SIG-M5 (cell line): ENCODE measurements around the gene APLN.

Experiments used
- DNase-seq: peaks from one replicate; lab custom pipeline; 2025; lab: John Stamatoyannopoulos, UW

APLN gene

DNA sequence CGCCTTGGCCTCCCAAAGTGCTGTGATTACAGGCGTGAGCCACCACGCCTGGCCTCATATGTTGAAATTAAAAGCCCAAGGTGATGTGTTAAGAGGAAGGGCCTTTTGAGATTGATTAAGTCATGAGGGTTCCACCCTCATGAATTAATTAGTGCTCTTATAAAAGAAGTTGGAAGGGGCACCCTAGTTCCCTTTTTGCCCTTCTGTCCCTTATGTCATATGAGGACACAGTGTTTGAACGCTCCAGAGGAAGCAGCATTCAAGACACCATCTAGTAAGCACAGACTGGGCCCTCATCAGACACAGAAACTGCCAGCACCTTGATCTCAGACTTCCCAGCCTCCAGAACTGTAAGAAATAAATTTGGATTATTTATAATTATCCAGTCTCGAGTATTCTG is 5.1 kb upstream of the APLN start:
- DNase-seq, result no peak

DNA sequence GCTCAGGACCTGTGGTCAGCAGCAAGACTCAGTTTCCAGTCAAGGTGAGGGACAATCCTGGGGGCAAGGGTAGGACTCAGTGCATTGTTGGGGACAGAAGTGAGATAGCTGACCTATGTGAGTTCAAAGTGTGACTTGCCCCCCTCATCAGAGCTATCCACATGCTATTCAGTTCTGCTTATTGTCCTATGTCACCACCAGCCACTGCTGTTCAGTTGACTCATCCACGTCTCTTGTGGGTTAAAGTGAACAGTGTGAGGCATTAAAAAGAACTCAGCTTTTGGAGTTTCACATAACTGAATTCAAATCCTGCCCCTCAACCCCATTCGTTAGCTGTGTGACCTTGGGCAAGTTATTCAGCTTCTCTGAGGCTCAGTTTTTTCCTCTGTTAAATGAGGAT is 4.4 kb upstream of the APLN start:
- no peak for DNase-seq

DNA sequence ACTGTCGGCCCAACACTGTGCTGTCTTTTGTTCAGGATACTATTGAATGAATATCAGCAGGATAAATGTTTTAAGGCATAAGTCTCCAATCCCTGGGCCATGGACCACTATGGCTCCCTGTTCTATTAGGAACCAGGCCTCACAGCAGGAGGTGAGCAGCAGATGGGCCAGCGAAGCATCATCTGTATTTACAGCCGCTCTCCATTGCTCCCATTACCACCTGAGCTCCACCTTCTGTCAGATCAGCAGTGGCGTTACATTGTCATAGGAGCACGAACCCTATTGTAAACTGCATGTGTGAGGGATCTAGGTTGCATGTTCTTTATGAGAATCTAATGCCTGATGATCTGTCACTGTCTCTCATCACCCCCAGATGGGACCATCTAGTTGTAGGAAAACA is 3.7 kb upstream of the APLN start:
- DNase-seq, result no peak

- DNase-seq, result no peak
These were observed 942 bp upstream of the APLN start for GRCh38 chrX:129655547-129656249.

- DNase-seq, result no peak
These were observed 645 bp downstream of the APLN start for GRCh38 chrX:129653971-129654651.

GRCh38 chrX:129653181-129653970 is 1.4 kb downstream of the APLN start:
- no peak for DNase-seq

GRCh38 chrX:129652565-129653169 is 2.1 kb downstream of the APLN start:
- DNase-seq, result no peak

DNA sequence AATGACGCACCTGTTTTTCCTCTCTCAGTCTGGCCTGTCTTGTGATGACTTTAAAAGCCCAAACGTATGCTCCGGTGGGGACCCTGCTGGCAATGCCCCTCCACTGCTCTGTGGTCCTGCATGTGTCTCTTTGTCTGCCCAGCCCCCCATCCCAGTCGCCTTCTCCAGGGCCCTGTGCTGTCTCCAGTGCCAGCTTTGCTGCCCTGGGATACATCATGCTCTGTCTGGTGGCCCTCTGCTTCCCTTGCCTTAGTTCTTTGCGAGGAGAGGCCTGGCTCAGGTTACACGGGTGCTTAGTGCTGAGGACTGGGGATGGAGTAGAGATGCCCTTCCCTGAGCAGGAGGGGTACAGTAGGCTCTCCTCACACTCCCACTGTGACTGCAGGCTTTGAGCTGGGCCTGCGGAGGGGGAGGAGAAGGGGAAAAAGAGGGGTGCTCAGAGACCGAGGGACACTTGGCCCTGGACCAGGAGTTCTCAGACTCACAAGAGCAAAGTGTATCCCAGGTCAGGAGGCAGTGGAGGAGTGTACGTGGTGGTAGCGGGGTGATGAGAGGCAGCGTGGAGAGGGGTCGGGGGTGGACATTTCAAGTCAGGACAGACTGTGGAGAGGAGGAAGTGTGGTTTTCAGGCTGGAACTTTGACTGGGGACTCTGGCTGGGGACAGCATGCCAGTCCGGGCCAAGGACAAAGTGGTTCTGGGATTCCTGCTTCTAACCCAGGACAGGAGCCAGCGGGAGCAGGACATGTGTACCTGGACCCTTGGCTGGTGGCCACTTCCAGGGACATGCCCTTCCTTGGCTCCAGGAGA is 2.8 kb downstream of the APLN start:
- DNase-seq, result no peak

- DNase-seq, result no peak
These were observed 3.8 kb downstream of the APLN start for GRCh38 chrX:129650821-129651510.

- no peak for DNase-seq
These were observed 4.5 kb downstream of the APLN start for GRCh38 chrX:129650183-129650689.

GRCh38 chrX:129649268-129650182 is 5.2 kb downstream of the APLN start:
- no peak for DNase-seq

GRCh38 chrX:129648514-129649267 is 6.1 kb downstream of the APLN start:
- no peak for DNase-seq

DNA sequence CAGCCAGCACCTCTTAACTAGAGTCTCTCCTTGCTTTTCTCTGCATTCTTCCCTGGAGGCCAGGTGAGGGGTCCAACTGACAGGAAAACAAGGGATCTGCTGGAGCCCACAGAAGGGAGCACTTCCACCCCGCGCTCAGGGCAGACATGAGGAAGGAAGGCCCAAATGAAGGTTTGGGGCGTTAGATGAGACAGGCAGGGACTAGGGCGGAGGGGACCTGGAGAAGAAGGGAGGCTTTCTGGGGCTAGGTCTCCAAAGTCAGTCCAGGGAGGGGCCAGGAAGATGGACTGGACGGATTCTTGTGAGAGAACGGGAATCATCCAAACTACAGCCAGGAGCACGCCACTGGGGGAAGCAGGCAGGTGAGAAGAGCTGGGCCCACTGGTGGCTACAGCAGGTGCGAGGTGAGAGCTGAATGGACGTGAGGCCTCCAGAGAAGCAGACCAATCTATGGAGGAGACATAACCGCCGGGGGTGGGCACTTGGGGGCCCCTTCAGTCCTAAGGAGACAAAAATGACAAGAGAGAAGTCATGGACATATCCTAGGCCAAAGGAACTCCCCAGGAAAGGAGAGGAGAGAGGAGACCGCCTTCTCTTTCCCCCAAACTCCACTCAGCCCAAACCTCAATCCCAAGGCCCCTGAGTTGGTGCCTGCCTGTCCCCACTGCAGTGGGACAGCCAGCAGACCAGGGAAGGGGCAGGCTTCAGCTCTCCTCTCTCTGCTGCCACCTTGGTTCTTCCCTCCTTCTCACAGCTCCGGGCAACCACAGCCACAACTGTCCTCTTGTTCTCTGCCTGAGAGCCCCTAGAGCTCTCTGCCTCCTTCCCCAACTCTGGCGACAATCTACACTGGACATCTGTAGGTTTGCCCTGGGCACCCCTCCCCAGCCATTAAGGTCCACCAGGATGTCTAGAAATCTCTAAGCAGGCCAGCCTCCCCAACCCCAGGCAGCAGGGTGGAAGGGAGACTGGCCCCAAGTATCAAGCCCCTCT is 7.0 kb downstream of the APLN start:
- no peak for DNase-seq

DNA sequence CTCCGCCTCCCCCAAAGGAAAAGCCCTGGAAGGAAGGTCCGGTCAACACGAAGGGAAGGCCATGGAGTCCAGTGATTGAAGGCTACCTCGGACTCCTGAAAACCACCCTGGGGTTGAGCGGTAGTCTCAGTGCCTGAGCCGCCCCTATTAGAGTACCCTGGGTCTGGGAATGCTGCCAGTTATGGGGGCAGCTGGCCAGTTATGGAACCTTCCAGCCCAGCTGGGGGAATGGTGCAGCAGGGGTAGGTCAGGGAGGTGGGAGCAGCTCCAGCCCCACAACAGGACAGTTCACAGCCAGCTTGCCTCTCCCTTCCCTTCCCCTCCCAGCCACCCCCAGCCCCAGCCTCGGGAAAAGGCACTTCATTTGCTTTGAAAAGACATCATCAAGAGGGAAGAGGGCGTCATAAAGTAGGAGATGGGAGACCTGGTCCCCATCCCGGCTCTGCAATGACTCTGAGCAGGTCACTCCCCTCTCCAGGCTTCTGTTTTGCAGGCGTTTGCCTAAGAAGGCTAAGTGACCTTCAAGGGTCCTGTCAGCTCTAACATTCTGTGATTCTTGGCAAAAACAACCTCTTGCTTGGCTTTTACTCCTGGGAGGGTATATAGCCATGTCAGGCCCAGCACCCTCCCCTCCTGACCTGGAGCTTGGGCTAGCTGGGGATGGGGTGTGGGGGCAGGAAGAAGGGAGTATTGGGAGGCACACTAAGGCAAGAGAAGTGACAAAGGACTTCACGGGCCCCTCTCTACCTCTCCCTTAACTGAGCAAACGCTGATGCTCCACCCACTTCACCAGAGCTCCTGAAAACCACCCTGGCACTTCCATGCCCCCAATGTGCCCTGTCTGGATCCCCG is 8.0 kb downstream of the APLN start:
- DNase-seq, result no peak

- DNase-seq, result no peak
These were observed 12.1 kb downstream of the APLN start for GRCh38 chrX:129642641-129643040.

- DNase-seq, result no peak
These were observed 12.8 kb downstream of the APLN start for GRCh38 chrX:129641941-129642340.

- DNase-seq, result no peak
These were observed 13.3 kb downstream of the APLN start for GRCh38 chrX:129641469-129641868.
